Spleen (tissue), 7 donors: Measurements from ENCODE around the gene PCNX2.
"Not testable (repeated sequence)": the region's sequence is repeated elsewhere in the genome, so short reads cannot be mapped to it uniquely, and the experiment has no call there.

ENCODE experiments used
- CTCF ChIP-seq, 11 experiments: fragments of 200-600 bp in 7 of 11; fragments of 450-650 bp in 4 of 11; sonication (generic) in 4 of 11; IDR thresholded peaks in 8 of 11; conservative IDR thresholded peaks in 3 of 11; 1 replicate in 7 of 11; 2 replicates in 4 of 11; pipeline versions ENCODE4 v1.4.0 to v1.8.0; 2016 to 2021; ENCODE audit warnings: antibody characterized with exemption in 11 of 11, inconsistent platforms in 4 of 11, mild to moderate bottlenecking in 1 of 11
- POLR2A ChIP-seq, 3 donors: fragments of 450-650 bp; IDR thresholded peaks; one replicate each; pipeline ENCODE4 v1.5.1; 2017; ENCODE audit warnings: antibody characterized with exemption in 3 of 3, mild to moderate bottlenecking in 1 of 3
- POLR2AphosphoS5 ChIP-seq, 3 donors: sonication (generic); formaldehyde crosslinking; IDR thresholded peaks; one replicate each; pipeline ENCODE4 v1.5.1; 2017; ENCODE audit warnings: antibody characterized with exemption in 3 of 3
- donor health status: DM: no; HTN: no; CAD: no; lungs with moderate emphysema.
- donor health status: DM: no; HTN: no; CAD: no.
- donor health status: DM: no; HTN: no; CAD: no.

- TF ChIP-seq POLR2A (IDR thresholded peaks at IDR 0.05); CTCF (IDR thresholded peaks at IDR 0.05 in 8 of 11, conservative IDR thresholded peaks at IDR 0.05 in 3 of 11); POLR2AphosphoS5 (IDR thresholded peaks at IDR 0.05): not testable (repeated sequence)
Measured at GRCh38 chr1:233080827-233081226, 214.7 kb downstream of the PCNX2 start.
